IPS DF 4.7 (cell line): ENCODE results near the gene AKAP7.

Experiments used
- DNase-seq: peaks from one replicate; pipeline ENCODE4 v3.0.0-alpha.2; 2013; ENCODE audit warnings: low spot score; ENCODE audit errors: extremely low read depth

The AKAP7 gene

DNA sequence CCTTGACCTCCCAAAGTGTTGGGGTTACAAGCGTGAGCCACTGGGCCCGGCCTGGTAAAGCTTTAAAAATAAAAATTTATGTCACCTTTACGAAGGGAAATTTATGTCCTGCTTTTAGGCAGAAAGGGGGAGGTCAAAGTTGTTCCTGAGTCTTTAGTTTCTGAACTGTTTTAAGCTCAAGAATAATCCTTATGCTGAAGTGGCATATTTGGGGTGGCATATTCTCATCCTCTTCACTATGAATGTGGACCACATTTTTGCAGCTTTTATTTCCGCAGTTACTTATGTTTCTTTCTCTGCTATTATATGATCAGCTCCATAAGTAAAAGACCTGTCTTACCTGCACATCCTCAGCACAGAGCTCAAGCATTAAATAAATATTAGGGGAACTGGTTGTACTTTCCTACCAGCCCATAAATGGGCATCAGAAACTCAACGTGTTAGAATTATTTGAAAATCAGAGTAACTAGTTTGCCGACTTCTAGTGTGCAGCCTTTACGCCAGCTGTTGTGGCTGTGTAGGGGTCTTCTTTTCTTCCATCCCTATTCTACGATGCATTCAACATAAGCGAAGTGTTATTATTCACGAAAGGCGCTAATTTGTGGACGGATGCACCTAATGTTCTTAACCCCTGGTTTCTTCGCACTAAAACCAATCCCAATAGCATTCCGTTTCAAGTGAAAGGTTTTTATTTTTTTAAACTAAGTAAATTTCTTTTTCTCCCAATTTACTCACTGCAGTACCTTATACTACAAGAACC lies 867 bp upstream of the AKAP7 start:
- no peak for DNase-seq

DNA sequence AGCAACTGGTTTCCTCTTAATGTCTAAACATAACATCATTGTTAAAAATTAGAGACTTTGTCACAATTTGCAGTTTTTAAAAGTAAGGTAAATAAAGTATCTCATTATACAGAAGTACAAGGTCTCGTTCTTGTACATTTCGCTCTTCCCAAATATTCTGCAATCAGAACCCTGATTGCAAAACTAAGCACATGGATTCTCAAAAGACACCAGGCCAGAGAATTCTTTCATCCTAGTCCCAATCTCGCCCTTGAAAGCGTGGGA lies 355 bp upstream of the AKAP7 start:
- no peak for DNase-seq

DNA sequence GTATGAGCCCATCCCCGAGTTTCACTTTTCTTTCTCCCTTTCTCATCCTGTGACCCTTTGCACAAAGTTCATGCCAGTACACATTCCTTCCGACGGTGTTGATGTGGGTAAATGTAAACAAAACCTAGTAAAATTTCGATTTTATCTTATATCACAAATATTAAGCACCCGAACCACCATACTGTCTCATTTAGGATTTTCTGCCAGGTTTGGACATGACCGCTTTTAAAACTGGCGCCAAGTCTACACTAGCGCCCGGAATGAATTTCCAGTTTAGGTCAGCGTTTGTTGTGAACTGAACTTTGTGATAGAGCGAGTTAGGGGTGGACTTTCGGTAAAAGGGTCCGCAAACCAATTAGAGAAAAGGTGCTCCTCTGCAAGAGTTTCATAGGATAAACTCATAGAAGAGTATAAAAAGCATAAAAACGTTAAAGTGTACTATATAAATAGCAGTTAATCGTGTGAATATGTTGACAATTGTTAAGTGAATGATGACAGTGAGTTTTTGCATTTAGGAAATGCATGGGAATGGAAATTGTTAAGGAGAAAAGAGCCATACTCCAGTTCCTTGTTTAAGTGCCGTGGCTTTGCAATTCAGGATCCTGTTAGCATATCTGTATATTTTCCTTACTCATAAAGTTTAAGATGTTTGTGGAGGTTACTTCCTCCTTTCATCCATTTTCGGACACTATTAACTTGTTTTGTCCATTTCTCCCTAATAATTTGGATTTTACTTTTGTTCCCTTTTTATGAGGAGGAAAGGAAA lies 937 bp downstream of the AKAP7 start:
- DNase-seq, result no peak

DNA sequence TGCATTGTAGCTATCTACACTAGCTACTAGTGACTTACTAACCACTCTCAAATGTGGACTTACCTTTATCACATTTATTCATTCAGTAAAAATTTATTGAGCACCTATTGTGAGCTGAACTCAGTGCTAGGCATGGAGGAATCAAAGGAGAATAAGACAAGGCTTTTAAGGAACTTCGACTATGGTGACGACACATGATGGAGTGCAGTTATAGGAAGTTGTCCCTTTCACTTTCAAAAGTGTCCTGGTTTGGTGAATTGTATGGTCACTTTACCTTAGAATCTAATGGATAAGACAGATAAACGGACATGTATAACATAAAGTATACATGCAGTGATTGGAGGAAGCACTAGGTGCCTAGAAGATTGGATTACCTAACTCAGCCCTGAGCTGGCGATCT lies 4.3 kb downstream of the AKAP7 start:
- DNase-seq, result no peak

DNA sequence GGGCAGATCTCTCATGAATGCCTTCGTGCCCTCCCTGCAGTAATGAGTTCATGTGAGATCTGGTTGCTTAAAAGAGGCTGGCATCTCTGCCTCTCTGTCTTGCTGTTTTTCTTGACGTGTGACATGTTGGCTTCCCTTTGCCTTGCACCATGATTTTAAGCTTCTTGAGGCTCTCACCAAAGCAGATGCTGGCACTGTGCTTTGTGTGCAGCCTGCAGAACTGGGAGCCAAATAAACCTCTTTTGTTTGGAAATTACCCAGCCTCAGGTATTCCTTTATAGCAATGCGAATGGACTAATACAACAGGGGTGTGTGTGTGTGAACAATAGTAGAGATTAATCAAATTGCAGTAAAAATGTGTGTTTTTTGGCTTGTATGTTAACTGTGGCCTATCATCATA lies 8.1 kb downstream of the AKAP7 start:
- no peak for DNase-seq

DNA sequence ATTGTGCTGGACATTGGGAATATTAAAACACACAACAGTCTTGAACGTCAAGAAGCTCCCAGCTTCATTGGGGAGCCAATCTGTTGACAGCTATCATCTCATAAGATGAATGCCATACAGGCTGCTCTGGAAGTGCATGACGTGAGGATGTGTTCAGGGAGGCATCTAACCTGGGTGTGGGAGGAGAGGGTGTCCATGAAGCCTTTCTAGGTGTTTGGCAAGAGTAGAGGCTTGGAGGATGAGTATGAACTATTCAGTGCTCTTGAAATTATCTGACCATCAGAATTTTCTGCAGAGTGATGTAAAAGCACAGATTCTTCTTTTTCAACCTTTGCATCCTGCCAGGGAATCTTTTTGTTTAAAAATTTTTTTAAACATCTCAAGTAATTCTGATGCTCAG lies 11.6 kb downstream of the AKAP7 start:
- no peak for DNase-seq

DNA sequence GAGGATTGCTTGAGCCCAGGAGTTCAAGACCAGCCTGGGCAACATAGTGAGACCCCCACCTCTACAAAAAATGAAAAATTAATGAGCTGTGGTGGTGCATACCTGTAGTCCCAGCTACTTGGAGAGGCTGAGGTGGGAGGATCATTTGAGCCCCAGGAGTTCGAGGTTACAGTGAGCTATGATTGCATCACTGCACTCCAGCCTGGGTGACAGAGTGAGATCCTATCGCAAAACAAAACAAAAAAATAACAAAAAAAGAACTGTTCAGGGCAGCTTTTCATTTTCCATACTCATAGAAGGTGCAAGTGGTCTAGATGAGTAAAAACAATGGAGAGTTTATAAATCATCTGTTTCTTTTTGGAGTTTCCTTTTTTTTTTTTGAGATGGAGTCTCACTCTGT lies 21.1 kb downstream of the AKAP7 start:
- no peak for DNase-seq

DNA sequence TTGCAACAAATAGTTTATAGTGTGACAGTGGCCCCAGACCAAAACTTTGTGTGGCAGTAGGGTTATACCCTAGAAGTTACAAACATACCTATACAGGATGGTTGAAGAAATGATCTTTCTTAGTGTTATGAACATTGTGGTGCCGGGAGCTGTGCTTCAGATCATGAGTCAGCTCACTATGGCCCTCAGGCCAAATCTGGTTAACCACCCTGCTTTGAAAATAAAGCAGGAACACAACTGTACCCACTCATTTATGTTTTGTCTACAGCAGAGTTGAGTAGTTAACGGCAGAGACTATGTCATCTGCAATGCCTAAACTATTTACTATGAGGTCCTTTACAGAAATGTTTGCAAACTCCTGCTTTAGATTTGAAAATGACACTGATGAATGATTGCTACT lies 24.3 kb downstream of the AKAP7 start:
- DNase-seq, result no peak

DNA sequence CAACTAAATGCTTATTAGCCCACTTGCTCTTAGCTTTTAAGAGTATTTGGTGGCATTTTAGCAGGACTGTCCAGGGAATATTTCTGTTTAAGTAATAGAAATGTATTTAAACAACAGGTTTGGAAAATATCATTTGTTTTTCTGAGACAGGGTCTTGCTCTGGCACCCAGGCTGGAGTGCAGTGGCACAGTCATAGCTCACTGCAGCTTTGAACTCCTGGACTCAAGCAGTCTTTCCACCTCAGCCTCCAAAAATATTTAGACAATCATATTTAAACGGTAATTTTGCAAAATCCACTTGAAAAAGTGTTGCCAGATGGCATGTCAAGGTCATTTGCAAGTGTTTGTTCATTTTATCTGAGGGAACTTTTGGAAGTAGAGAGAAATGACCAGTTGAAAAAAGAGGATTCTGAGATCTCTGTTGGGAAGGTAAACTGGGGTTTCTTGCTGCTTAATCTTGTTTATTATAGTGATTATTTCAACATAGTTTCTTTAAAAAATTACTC lies 25.0 kb downstream of the AKAP7 start:
- no peak for DNase-seq

DNA sequence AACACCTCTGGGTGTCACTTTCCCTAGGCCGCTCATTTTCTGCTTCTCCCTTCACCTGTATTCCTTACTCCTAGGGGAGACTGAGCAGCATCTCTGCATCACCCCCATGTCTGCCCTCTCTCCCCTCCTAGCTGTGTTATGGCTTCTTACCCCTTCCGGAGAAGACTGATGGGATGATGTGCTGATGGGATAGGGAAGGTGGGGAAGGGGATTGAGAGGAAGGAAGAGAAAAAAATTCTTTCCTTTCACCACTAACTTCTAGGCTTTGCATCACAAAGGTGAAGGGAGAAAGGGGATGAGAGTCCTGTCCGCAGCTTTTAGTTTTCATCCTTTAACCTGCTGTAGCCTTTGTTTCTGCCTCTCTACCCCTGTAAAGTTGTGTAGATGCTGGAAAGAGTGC lies 26.7 kb downstream of the AKAP7 start:
- peak; percentile 76 for DNase-seq

DNA sequence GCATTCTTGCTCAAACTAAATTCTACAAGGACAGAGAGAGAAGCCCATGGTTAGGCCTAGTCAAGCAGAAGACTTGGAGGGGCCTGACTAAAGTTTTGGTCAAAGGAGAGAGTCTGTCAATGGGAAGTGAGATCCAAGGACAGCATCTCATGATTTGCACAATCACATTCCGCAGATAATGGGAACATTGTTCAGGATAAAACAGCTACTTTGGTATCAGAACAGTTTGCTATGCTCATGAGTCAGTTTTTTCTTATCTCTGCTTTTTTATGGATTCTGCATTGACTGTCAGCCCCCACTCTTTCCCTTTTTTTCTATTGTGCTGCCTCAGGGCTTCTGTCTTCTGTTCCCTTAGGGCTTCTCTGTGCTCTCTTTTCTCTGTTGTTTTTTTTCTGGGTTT lies 28.6 kb downstream of the AKAP7 start:
- DNase-seq, result no peak

DNA sequence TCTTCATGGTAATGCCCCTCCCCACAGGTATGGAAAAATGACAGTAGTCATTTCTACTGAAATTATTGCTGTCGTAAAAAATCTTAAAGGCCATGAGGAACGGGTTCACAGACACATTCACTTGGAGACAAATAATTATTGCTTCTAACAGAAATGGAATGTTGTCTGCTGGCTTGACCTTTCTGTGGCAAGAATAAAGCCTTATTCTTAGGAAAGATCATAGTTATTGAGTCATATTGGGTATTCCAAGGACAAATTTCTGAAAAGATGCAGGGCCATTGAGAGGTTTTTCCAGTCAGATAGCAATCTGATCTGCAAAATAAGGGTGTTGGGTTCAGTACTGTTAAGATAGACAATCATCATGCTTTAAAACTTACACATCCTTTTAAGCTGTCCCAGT lies 29.2 kb downstream of the AKAP7 start:
- no peak for DNase-seq

DNA sequence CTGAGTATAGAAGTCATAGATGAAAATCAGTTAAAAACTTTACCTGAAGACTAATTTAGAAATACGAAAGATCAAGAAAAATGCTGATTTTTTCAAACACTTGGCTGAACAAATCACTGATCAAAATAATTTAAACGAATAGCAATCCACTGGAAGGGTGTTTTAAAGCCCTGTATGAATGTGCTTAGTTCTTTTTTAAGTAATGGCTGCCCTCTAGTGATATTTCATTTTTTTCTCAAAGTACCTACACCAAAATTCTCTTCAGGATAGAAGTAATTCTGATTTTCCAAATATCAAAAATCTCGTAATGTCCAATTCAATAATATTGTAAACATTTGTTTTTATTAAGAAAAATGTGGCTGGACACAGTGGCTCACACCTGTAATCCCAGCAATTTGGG lies 32.5 kb downstream of the AKAP7 start:
- no peak for DNase-seq

DNA sequence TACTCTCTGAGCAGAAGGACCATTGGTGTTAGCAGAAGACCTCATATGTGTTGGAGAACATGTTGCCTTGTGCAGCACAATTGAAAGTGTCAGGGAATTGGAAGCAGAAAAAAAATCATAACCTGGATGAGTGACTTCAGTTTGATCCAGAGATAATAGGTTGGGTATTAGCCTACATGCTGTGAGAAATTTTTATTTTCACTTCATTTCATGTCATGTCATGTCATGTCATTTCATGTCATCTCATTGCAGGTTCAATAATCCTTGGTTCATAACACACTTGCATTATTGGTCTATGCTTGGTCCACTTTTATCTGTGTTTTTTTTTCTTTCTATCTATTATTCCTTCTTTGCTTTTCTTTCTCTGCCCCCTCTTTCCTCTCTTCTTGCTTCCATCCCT lies 34.3 kb downstream of the AKAP7 start:
- no peak for DNase-seq

DNA sequence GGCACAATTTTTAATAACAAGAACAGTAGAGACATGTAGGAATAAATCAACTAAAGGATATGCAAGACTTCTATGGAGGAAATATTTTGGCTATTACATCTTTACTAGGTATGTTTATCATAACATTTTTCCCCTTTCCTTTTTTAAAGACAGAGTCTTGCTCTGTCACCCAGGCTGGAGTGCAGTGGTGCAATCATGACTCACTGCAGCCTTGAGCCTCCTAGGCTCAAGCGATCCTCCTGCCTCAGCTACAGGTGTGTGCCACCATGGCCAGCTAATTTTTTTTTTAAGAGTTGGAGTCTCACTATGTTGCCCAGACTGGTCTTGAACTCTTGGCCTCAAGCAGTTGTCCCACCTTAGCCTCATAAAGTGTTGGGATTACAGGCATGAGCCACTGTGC lies 37.0 kb downstream of the AKAP7 start:
- DNase-seq, result no peak

DNA sequence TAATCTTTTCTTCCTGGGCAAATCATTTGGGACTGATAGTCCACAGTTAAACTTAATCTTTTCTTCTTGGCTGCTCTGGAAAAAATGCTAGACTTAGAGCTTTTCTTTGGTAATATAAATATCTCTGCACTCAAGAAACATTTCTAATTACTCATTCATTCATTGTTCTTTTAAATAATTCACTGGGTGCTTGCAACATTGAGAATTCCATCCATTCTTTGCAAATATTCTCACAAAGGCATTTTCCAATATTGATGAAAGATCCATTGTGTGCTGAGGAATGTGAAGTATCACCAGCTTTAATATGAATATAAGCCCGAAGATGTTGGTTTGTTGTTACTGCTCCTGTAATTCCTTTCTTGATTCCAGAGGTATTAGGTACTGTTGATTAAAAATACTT lies 38.4 kb downstream of the AKAP7 start:
- no peak for DNase-seq

DNA sequence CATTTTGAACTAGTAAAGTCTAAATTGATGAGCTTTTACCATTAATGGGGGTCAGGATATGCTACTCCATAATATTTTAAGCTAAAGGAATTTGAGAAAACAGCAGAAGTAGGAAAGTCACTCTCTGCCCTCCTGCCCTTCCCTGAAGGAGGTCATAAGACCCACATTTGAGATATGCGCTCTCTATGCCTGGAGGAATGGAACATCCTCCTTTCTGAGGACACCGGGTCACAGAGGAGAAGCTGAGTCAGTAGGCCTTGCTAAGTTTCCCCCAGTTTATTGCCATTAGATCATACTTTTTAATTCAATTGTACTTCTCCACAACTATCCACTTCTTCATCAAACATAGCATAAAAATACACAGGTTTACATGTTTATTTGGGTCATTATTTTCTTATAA lies 40.3 kb downstream of the AKAP7 start:
- no peak for DNase-seq

DNA sequence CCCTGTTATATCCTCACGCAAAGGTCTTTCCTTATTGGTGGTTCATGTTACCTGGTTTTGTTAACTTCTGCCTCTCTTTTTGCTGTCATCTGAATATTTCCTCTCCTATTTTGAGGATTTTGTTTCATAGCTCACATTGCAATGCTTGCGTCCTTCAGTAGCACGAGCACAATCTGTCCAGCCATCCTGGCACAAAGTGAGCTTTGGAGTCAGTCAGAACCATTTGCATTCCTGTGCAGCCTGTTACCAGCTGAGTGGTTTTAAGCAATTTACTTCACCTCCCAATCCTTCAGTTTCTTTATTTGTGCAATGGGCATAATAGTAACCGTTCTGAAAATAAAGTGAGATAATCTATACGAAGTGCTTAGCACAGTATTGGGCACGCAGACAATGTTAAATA lies 42.7 kb downstream of the AKAP7 start:
- DNase-seq, result no peak

DNA sequence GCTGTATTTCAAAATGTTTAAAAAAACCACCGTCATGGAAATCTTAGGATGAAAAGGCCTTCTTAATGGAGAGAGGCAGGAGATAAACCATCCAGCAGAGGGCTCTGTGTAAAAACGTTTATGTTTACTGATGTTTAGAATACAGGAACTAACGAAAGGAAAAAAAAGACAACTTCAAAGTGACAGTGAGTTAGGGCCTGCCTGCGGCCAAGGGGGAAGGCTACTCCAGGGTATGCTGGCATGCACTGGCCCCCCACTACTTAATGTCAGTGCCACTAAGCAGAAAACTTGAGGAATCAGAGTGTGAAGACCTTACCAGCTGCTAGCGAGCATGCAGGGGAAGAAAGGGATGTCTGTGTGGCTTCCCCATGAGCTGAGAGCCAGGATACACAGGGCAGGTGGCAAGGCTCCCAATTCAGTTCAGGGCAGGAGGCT lies 47.7 kb downstream of the AKAP7 start:
- DNase-seq, result no peak

DNA sequence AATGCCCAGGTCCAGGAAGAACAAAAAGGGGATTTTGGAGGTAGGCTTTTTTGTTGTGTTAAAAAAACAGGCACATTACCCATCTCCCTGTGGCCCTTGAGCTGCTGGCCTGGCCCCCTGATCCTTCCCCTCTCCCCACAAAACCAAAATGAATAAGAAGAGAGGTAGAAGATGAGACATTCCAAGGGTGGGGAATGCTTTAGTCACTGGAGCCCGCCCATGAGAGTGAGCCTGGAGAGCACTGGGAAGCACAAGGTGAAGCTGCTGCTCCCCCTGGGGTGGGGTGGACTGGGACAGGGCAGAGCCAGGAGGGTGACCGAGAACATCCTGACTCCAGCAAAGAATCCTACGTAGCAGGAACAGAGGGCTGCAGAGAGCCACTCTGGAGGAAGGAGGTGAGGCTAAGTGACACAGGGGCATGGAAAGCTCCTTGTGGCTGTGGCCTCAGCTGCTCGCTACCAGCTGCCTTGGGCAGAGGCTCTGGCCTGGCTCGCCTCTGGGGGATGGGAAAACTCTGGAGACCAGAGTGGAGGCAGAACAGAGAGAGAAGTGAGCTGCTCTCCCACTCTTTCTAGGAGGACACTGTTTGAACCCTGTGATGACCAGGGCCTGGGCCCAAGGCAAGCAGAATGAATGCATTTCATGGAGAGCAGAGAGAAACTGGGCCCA lies 48.3 kb downstream of the AKAP7 start:
- DNase-seq, result no peak

DNA sequence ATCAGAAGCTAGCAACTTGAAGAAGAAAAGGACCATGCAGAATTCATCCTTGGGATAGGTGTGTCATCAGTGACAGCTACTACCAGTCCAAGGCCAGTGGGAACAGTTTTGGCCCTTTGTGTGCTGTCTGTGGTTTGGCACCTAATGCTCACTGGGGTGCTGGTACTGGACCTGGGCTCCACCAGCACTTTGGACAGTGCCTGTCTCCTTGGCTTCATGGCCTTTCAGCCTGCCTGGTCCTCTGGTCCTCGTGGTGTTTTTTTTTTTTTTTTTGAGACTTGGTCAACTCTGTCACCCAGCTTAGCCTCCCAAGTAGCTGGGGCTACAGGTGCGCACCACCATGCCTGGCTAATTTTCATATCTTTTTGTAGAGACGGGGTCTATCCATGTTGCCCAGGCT lies 56.3 kb downstream of the AKAP7 start:
- no peak for DNase-seq

DNA sequence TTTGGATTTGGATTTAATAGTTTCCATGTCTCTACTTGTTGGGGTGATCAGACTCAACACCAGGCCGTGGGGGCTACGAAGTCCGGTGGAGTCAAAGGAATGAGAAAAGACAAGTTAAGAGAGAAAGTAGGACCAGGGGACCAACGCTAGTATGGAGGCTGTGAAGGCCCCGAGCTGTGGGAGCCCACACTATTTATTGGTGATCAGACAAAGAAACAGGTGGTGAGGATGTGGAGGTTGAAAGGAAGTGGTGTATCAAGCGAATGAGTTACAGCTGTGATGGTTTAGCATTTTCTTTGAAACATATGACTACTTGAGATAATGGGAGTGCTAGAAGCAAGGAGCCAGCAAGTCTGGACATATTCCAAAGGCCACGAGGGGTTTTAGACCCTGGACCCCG lies 62.4 kb downstream of the AKAP7 start:
- DNase-seq, result no peak
